Large intestine (tissue), 3 donors: Measurements from ENCODE around the gene CASK. TPM values are rescaled to one million over a fixed set of nuclear protein-coding genes. Genes with fewer than 3 reads are reported as not detected.

Experiments used
- DNase-seq, 2 donors: peaks; one replicate each; pipeline versions ENCODE4 v3.0.0 to v3.0.0-alpha.2; 2013
- H3K27ac ChIP-seq: one replicate; pipeline ENCODE4 v1.5.1; 2013; ENCODE audit warnings: low read length
- H3K27me3 ChIP-seq: 2 replicates; pipeline ENCODE4 v1.6.1; 2013; ENCODE audit warnings: low read length; ENCODE audit not compliant: control insufficient read depth, insufficient read depth
- H3K36me3 ChIP-seq: 2 replicates; pipeline ENCODE4 v1.6.1; 2013; ENCODE audit warnings: low read length; ENCODE audit not compliant: control insufficient read depth, insufficient read depth
- H3K4me1 ChIP-seq: one replicate; pipeline ENCODE4 v1.6.1; 2013; ENCODE audit warnings: low read length; ENCODE audit not compliant: control insufficient read depth, insufficient read depth
- H3K4me3 ChIP-seq: one replicate; pipeline ENCODE4 v1.5.1; 2013; ENCODE audit warnings: low read length
- H3K9me3 ChIP-seq: one replicate; pipeline ENCODE4 v1.6.1; 2013; ENCODE audit warnings: mild to moderate bottlenecking, low read depth, low read length, moderate library complexity; ENCODE audit not compliant: control insufficient read depth
- WGBS: methylation state at CpG from one replicate; pipeline ENCODE4 v1.1.5; 2013; ENCODE audit warnings: low lambda C conversion rate; ENCODE audit not compliant: insufficient coverage; 5-methylcytosine and 5-hydroxymethylcytosine counted together
- polyA plus RNA-seq: library from polyadenylated mRNA; unstranded; fragments of 120-200 nt; gene quantifications from one replicate; pipeline ENCODE4 v1.2.1, GENCODE V29; 2013

The CASK gene
- polyA plus RNA-seq, 1 donor, result 71.3 TPM

GRCh38 chrX:41946235-41946634 lies 22.9 kb upstream of the CASK start:
- H3K9me3 ChIP-seq, result no peaks in the 10 kb centered on the region
- peak; percentile 60 to 85 for DNase-seq
- no peaks in the 10 kb centered on the region for H3K27me3 ChIP-seq
- H3K4me1 ChIP-seq, result peaks cover 17% of the 10 kb centered on the region
- no CpG with 5 or more reads among the region's 3 CpGs for WGBS
- no peaks in the 10 kb centered on the region for H3K36me3 ChIP-seq
- H3K4me3 ChIP-seq, result no peak overlapping the region
- H3K27ac ChIP-seq, result peak overlapping the region; percentile 91

GRCh38 chrX:41935832-41936231 lies 12.5 kb upstream of the CASK start:
- Histone ChIP-seq H3K9me3 (no peaks in the 10 kb centered on the region), H3K36me3 (no peaks in the 10 kb centered on the region), H3K27me3 (no peaks in the 10 kb centered on the region), H3K4me1 (no peaks in the 10 kb centered on the region), H3K27ac (no peak overlapping the region), H3K4me3 (no peak overlapping the region)
- WGBS, result no CpG with 5 or more reads among the region's 3 CpGs
- DNase-seq, result peak; percentile 19 to 44

- Histone ChIP-seq H3K27me3 (no peaks in the 10 kb centered on the region), H3K36me3 (no peaks in the 10 kb centered on the region), H3K27ac (no peak overlapping the region), H3K4me1 (no peaks in the 10 kb centered on the region), H3K4me3 (no peak overlapping the region), H3K9me3 (no peaks in the 10 kb centered on the region)
- WGBS, result no CpG with 5 or more reads among the region's 6 CpGs
- no peak for DNase-seq
Measured at GRCh38 chrX:41933546-41933945, 10.2 kb upstream of the CASK start.

GRCh38 chrX:41932885-41933284 lies 9.5 kb upstream of the CASK start:
- Histone ChIP-seq H3K4me1 (peaks cover 2% of the 10 kb centered on the region), H3K4me3 (no peak overlapping the region), H3K9me3 (no peaks in the 10 kb centered on the region), H3K27ac (no peak overlapping the region), H3K27me3 (no peaks in the 10 kb centered on the region), H3K36me3 (no peaks in the 10 kb centered on the region)
- no peak for DNase-seq
- whole genome bisulfite sequencing, result 100% methylated on average over 1 of the region's 5 CpGs

- no peaks in the 10 kb centered on the region for H3K36me3 ChIP-seq
- H3K27ac ChIP-seq, result no peak overlapping the region
- no peaks in the 10 kb centered on the region for H3K9me3 ChIP-seq
- no peak overlapping the region for H3K4me3 ChIP-seq
- peaks cover 2% of the 10 kb centered on the region for H3K4me1 ChIP-seq
- H3K27me3 ChIP-seq, result no peaks in the 10 kb centered on the region
- DNase-seq, result peak in 1 of 2 donors; percentile 4
Measured at GRCh38 chrX:41931591-41931990, 8.2 kb upstream of the CASK start.

GRCh38 chrX:41923978-41924683 lies 777 bp upstream of the CASK start:
- H3K4me3 ChIP-seq, result peak overlapping the region; percentile 89
- WGBS, result no CpG with 5 or more reads among the region's 16 CpGs
- H3K36me3 ChIP-seq, result no peaks in the 10 kb centered on the region
- no peaks in the 10 kb centered on the region for H3K9me3 ChIP-seq
- H3K27ac ChIP-seq, result peak overlapping the region; percentile 100
- H3K4me1 ChIP-seq, result peaks cover 2% of the 10 kb centered on the region
- H3K27me3 ChIP-seq, result no peaks in the 10 kb centered on the region
- DNase-seq, result peak; percentile 12 to 56

GRCh38 chrX:41922431-41923151 lies 763 bp downstream of the CASK start:
- peak; percentile 12 to 49 for DNase-seq
- Histone ChIP-seq H3K4me3 (peak overlapping the region; percentile 88), H3K27ac (peak overlapping the region; percentile 89), H3K4me1 (no peaks in the 10 kb centered on the region), H3K9me3 (no peaks in the 10 kb centered on the region), H3K27me3 (no peaks in the 10 kb centered on the region), H3K36me3 (no peaks in the 10 kb centered on the region)
- WGBS, result no CpG with 5 or more reads among the region's 48 CpGs

GRCh38 chrX:41921492-41922430 lies 1.6 kb downstream of the CASK start:
- Histone ChIP-seq H3K27me3 (no peaks in the 10 kb centered on the region), H3K36me3 (no peaks in the 10 kb centered on the region), H3K9me3 (no peaks in the 10 kb centered on the region), H3K4me3 (peak overlapping the region; percentile 88), H3K4me1 (no peaks in the 10 kb centered on the region), H3K27ac (peak overlapping the region; percentile 89)
- no CpG with 5 or more reads among the region's 13 CpGs for WGBS
- DNase-seq, result peak in 1 of 2 donors; percentile 53

GRCh38 chrX:41919870-41920269 lies 3.5 kb downstream of the CASK start:
- H3K27ac ChIP-seq, result peak overlapping the region; percentile 17
- no CpG with 5 or more reads among the region's 2 CpGs for WGBS
- no peaks in the 10 kb centered on the region for H3K36me3 ChIP-seq
- no peaks in the 10 kb centered on the region for H3K9me3 ChIP-seq
- DNase-seq, result no peak
- no peaks in the 10 kb centered on the region for H3K27me3 ChIP-seq
- no peaks in the 10 kb centered on the region for H3K4me1 ChIP-seq
- no peak overlapping the region for H3K4me3 ChIP-seq

- Histone ChIP-seq H3K27me3 (no peaks in the 10 kb centered on the region), H3K27ac (peak overlapping the region; percentile 56), H3K4me1 (no peaks in the 10 kb centered on the region), H3K4me3 (no peak overlapping the region), H3K36me3 (no peaks in the 10 kb centered on the region), H3K9me3 (no peaks in the 10 kb centered on the region)
- peak in 1 of 2 donors; percentile 33 for DNase-seq
- no CpG with 5 or more reads among the region's 5 CpGs for WGBS
Measured at GRCh38 chrX:41917517-41917916, 5.8 kb downstream of the CASK start.
